GM23248 (cell line): ENCODE results near the gene RABGAP1L.

Source experiments
- EZH2 ChIP-seq: fragments of 200-600 bp; sonication (generic); IDR thresholded peaks from 2 replicates; pipeline ENCODE4 v1.6.1; 2018; ENCODE audit warnings: antibody characterized with exemption, mild to moderate bottlenecking; ENCODE audit not compliant: insufficient read depth, poor library complexity, severe bottlenecking
- EZH2phosphoT487 ChIP-seq: fragments of 200-600 bp; sonication (generic); IDR thresholded peaks from 2 replicates; pipeline ENCODE4 v1.6.1; 2018; ENCODE audit warnings: antibody characterized with exemption, moderate library complexity, mild to moderate bottlenecking, low read depth; ENCODE audit not compliant: insufficient read depth

GRCh38 chr1:174286042-174286441 lies 126.7 kb downstream of the RABGAP1L start:
- TF ChIP-seq EZH2, result no peak
- no peak for TF ChIP-seq EZH2phosphoT487
